HCT116 (cell line): Measurements from ENCODE around the gene RREB1. TPM values are rescaled to one million over a fixed set of nuclear protein-coding genes. Genes with fewer than 3 reads are reported as not detected.

Source experiments
- ATAC-seq: fragments of 200-7000 bp; cut with Tn5 transposase; 2 replicates; pipeline ENCODE4 v1.9.1; 2020; ENCODE audit warnings: mild to moderate bottlenecking, moderate library complexity
- BruUV-seq: library from RNA; stranded (reverse); fragments of 400-500 nt; replicated peaks from 2 replicates; lab custom pipeline; 2021; lab: Mats Ljungman, UMichigan
- CTCF ChIA-PET: fragments of 300-600 bp; sonication (Branson Sonifier 250); formaldehyde crosslinking; loops from one replicate; lab custom pipeline; 2021; ENCODE audit warnings: antibody characterized with exemption; lab: Charles Lee
- POLR2A ChIA-PET: fragments of 300-600, 350-600 bp; sonication (Branson Sonifier 250); formaldehyde crosslinking; loops from one replicate; lab custom pipeline; 2021; ENCODE audit warnings: antibody characterized with exemption; lab: Charles Lee
- RAD21 ChIA-PET, 2 experiments: fragments of 300-600 bp; sonication (Branson Sonifier 250); formaldehyde crosslinking; loops; one replicate each; lab custom pipeline; 2023; ENCODE audit warnings: low total read pairs in 2 of 2; ENCODE audit not compliant: uncharacterized antibody in 2 of 2, unreplicated experiment in 2 of 2, low non-redundant PET in 1 of 2; lab: Charles Lee
- DNase-seq: peaks from one replicate; pipeline ENCODE4 v3.0.0-alpha.2; 2010; ENCODE audit warnings: low read depth, low spot score
- H2AFZ ChIP-seq: fragments of 200-600 bp; shearing (Covaris generic), sonication (generic); 2 replicates; pipeline ENCODE4 v1.6.1; 2017; ENCODE audit warnings: low read depth, mixed run types, mixed read lengths, antibody characterized with exemption, low read length; ENCODE audit not compliant: poor library complexity, severe bottlenecking
- H3K27ac ChIP-seq: 2 replicates; pipeline ENCODE4 v1.5.1; 2012; ENCODE audit warnings: low read depth, low read length
- H3K27me3 ChIP-seq: fragments of 200-600 bp; sonication (generic); 2 replicates; pipeline ENCODE4 v1.6.1; 2016; ENCODE audit warnings: mixed run types, low read length, mixed read lengths; ENCODE audit not compliant: insufficient read depth
- H3K36me3 ChIP-seq, 2 experiments: fragments of 200-500 bp in 1 of 2; fragments of 200-600 bp in 1 of 2; sonication (Bioruptor generic) in 1 of 2; sonication (generic) in 1 of 2; 2 replicates each; pipeline versions ENCODE4 v1.5.1 to v1.6.1; 2014 to 2016; ENCODE audit warnings: low read length in 2 of 2, inconsistent platforms in 1 of 2, mixed read lengths in 1 of 2, mixed run types in 1 of 2; ENCODE audit not compliant: insufficient read depth in 2 of 2, control insufficient read depth in 1 of 2
- H3K4me1 ChIP-seq, 2 experiments: fragments of 200-600 bp in 1 of 2; sonication (generic) in 1 of 2; 2 replicates each; pipeline versions ENCODE4 v1.5.1 to v1.6.1; 2012 to 2017; ENCODE audit warnings: low read length in 2 of 2, inconsistent platforms in 1 of 2, mild to moderate bottlenecking in 1 of 2, mixed read lengths in 1 of 2, mixed run types in 1 of 2, moderate library complexity in 1 of 2; ENCODE audit not compliant: insufficient read depth in 2 of 2, control insufficient read depth in 1 of 2
- H3K4me2 ChIP-seq: fragments of 200-600 bp; sonication (generic); 2 replicates; pipeline ENCODE4 v1.6.1; 2017; ENCODE audit warnings: mixed run types, low read length, mixed read lengths
- H3K4me3 ChIP-seq, 2 experiments: fragments of 200-600 bp in 1 of 2; sonication (generic) in 1 of 2; replicated peaks in 1 of 2; 2 replicates each; pipeline ENCODE4 v1.5.1; 2011 to 2016; ENCODE audit warnings: low read length in 2 of 2, control low read depth in 1 of 2, low read depth in 1 of 2, mild to moderate bottlenecking in 1 of 2, mixed read lengths in 1 of 2, mixed run types in 1 of 2
- H3K79me2 ChIP-seq: fragments of 200-600 bp; sonication (generic); 2 replicates; pipeline ENCODE4 v1.6.1; 2017; ENCODE audit warnings: mild to moderate bottlenecking, mixed run types, low read length, moderate library complexity, mixed read lengths; ENCODE audit not compliant: insufficient read depth
- H3K9ac ChIP-seq: fragments of 200-600 bp; sonication (generic); 2 replicates; pipeline ENCODE4 v1.6.1; 2016; ENCODE audit warnings: low read length, mixed read lengths
- H3K9me2 ChIP-seq: fragments of 200-600 bp; sonication (generic), shearing (Covaris generic); 2 replicates; pipeline ENCODE4 v1.6.1; 2017; ENCODE audit warnings: mixed run types, mild to moderate bottlenecking, moderate library complexity; ENCODE audit not compliant: insufficient read depth
- H3K9me3 ChIP-seq, 2 experiments: fragments of 200-500 bp in 1 of 2; fragments of 200-600 bp in 1 of 2; sonication (Bioruptor generic) in 1 of 2; sonication (generic) in 1 of 2; 2 replicates each; pipeline ENCODE4 v1.6.1; 2014 to 2017; ENCODE audit warnings: low read length in 2 of 2, mixed read lengths in 2 of 2, inconsistent platforms in 1 of 2, low read depth in 1 of 2, mild to moderate bottlenecking in 1 of 2, mixed run types in 1 of 2, moderate library complexity in 1 of 2; ENCODE audit not compliant: control insufficient read depth in 1 of 2, insufficient read depth in 1 of 2
- H4K20me1 ChIP-seq: fragments of 200-600 bp; sonication (generic), shearing (Covaris generic); 2 replicates; pipeline ENCODE4 v1.6.1; 2017; ENCODE audit warnings: mixed run types, mild to moderate bottlenecking, moderate library complexity; ENCODE audit not compliant: insufficient read depth
- CBX3 ChIP-seq: IDR thresholded peaks from 2 replicates; pipeline ENCODE4 v1.6.1; 2012; ENCODE audit warnings: low read depth
- CTCF ChIP-seq, 3 experiments: fragments of 200-600 bp in 1 of 3; sonication (generic) in 1 of 3; IDR thresholded peaks in 2 of 3; conservative IDR thresholded peaks in 1 of 3; 2 replicates each; pipeline ENCODE4 v1.5.1; 2012 to 2017; ENCODE audit warnings: low read depth in 2 of 3, low read length in 2 of 3, antibody characterized with exemption in 1 of 3, borderline replicate concordance in 1 of 3, control low read depth in 1 of 3, mild to moderate bottlenecking in 1 of 3, mixed read lengths in 1 of 3, mixed run types in 1 of 3, moderate library complexity in 1 of 3; ENCODE audit not compliant: insufficient read depth in 1 of 3
- EZH2phosphoT487 ChIP-seq: fragments of 200-600 bp; IDR thresholded peaks from 2 replicates; pipeline ENCODE4 v1.6.1; 2018; ENCODE audit warnings: antibody characterized with exemption, borderline replicate concordance
- JUND ChIP-seq: IDR thresholded peaks from 2 replicates; pipeline ENCODE4 v1.6.1; 2012
- MAX ChIP-seq: IDR thresholded peaks from 2 replicates; pipeline ENCODE4 v1.6.1; 2012
- POLR2AphosphoS5 ChIP-seq: IDR thresholded peaks from 2 replicates; pipeline ENCODE4 v1.6.1; 2011; ENCODE audit warnings: mild to moderate bottlenecking, low read depth, low read length, moderate library complexity
- RAD21 ChIP-seq: IDR thresholded peaks from 2 replicates; pipeline ENCODE4 v1.6.1; 2012; ENCODE audit warnings: low read depth, mild to moderate bottlenecking
- SIN3A ChIP-seq: IDR thresholded peaks from 2 replicates; pipeline ENCODE4 v1.6.1; 2012; ENCODE audit warnings: low read depth
- ZBTB33 ChIP-seq: IDR thresholded peaks from 2 replicates; pipeline ENCODE4 v1.6.1; 2011; ENCODE audit warnings: mild to moderate bottlenecking, low read length, moderate library complexity; ENCODE audit not compliant: insufficient replicate concordance; ENCODE audit errors: extremely low read depth
- ZNF274 ChIP-seq: fragments of 200-500 bp; sonication (Bioruptor generic); IDR thresholded peaks from 2 replicates; pipeline ENCODE4 v1.6.1; 2014; ENCODE audit warnings: mild to moderate bottlenecking, low read depth, low read length, inconsistent platforms
- intact Hi-C: fragments of 100-400 bp; cut with micrococcal nuclease; formaldehyde crosslinking; loops from 2 replicates; pipeline ENCODE4 v1.10.0; 2022
- total RNA-seq: library from RNA; stranded (reverse); gene quantifications from one replicate; pipeline ENCODE4 v1.2.1, GENCODE V29; 2021; ENCODE audit not compliant: unreplicated experiment

RREB1 gene
- total RNA-seq, 1 experiment from 2014 or later, result 47.9 TPM

- H3K9me3 ChIP-seq, result no peaks in the 10 kb centered on the region
- H3K9ac ChIP-seq, result no peak overlapping the region
- H3K79me2 ChIP-seq, result peaks cover 32% of the 10 kb centered on the region
- no peak for ATAC-seq
- no peaks in the 10 kb centered on the region for H3K9me2 ChIP-seq
- intact Hi-C loops, result no loop called here
- no peak overlapping the region for H3K4me2 ChIP-seq
- no peak overlapping the region for H2AFZ ChIP-seq
- RAD21 ChIA-PET, result no interaction called here
- peaks cover 53 to 72% of the 10 kb centered on the region in 2 experiments; a peak in 3 of 4 replicates for H3K36me3 ChIP-seq
- CTCF ChIA-PET, result interaction anchor here (0.6 kb wide), 1 partner anchor 208 kb away, joined by 5 read pairs; no protein-coding TSS in a partner anchor
- no peak for DNase-seq
- no peaks in the 10 kb centered on the region for H3K27me3 ChIP-seq
- H3K4me3 ChIP-seq, result no peak overlapping the region
- TF ChIP-seq CTCF (IDR thresholded peaks at IDR 0.05 in 2 of 3, conservative IDR thresholded peaks at IDR 0.05 in 1 of 3; ENCODE audit: borderline replicate concordance in 1 of 3, insufficient read depth in 1 of 3, low read depth in 2 of 3, low read length in 2 of 3) (no peak), MAX (no peak), ZNF274 (no peak), CBX3 (no peak)
- no peaks in the 10 kb centered on the region for H3K4me1 ChIP-seq
- BruUV-seq, result no TSS peak
- no peak overlapping the region for H3K27ac ChIP-seq
- H4K20me1 ChIP-seq, result no peaks in the 10 kb centered on the region
- POLR2A ChIA-PET, result no interaction called here
Measured at GRCh38 chr6:7290079-7290478, 182.3 kb downstream of the RREB1 start.

GRCh38 chr6:7292596-7293255 is 185.0 kb downstream of the RREB1 start:
- ATAC-seq, result no peak
- Histone ChIP-seq H3K4me1 (no peaks in the 10 kb centered on the region), H3K27ac (no peak overlapping the region), H3K4me2 (no peak overlapping the region), H4K20me1 (no peaks in the 10 kb centered on the region), H2AFZ (no peak overlapping the region), H3K36me3 (peaks cover 60 to 75% of the 10 kb centered on the region in 2 experiments), H3K4me3 (no peak overlapping the region), H3K27me3 (no peaks in the 10 kb centered on the region), H3K79me2 (peaks cover 57% of the 10 kb centered on the region), H3K9me2 (no peaks in the 10 kb centered on the region), H3K9me3 (no peaks in the 10 kb centered on the region), H3K9ac (no peak overlapping the region)
- no peak for DNase-seq
- TF ChIP-seq RAD21, result no peak
- no peak for TF ChIP-seq MAX
- TF ChIP-seq POLR2AphosphoS5, result no peak
- no peak for TF ChIP-seq JUND
- no peak for TF ChIP-seq SIN3A
- no peak for TF ChIP-seq EZH2phosphoT487
- TF ChIP-seq ZBTB33, result no peak
- no TSS peak for BruUV-seq
- intact Hi-C loops, result no loop called here
- POLR2A ChIA-PET, result interaction anchor here (1.4 kb wide), 1 partner anchor 11 kb away, joined by 3 read pairs; no protein-coding TSS in a partner anchor
- RAD21 ChIA-PET, result no interaction called here
- CTCF ChIA-PET, result interaction anchor here (1.8 kb wide), 1 partner anchor 17 kb away, joined by 3 read pairs; no protein-coding TSS in a partner anchor
